ENCODE data around the gene RNF150. TPM values are rescaled to one million over a fixed set of nuclear protein-coding genes. Genes with fewer than 3 reads are reported as not detected.
"Not testable (repeated sequence)": the region's sequence is repeated elsewhere in the genome, so short reads cannot be mapped to it uniquely, and the experiment has no call there.

Gene RNF150
- total RNA-seq, 1 donor from 2014 or later: 56.5 TPM

DNA sequence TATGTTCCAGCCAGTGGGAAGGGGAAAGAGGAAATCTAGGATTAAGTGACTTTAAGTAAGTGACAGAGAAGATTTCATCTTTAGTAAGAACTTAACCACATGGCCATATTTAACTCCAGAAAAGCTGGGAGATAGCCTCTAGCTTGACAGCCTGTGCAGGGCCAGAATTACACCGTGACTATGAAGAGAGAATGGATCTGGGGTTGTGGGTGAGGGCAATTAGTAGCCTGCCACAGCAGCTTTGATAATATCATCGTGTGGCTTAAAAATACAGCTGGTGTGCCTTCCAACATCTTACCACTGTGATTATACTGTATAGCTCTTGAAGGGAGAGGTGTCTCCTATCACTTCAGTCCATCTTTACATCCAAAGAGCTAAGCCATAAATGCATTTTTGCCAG is 319.5 kb downstream of the RNF150 start:
- Mint-ChIP-seq H3K27me3 (ENCODE audit: unreplicated experiment) (peaks cover 47% of the 10 kb centered on the region), H3K36me3 (ENCODE audit: unreplicated experiment) (no peaks in the 10 kb centered on the region), H3K4me3 (ENCODE audit: unreplicated experiment) (no peak overlapping the region), H3K27ac (ENCODE audit: unreplicated experiment) (no peak overlapping the region), H3K4me1 (ENCODE audit: unreplicated experiment) (no peaks in the 10 kb centered on the region), H3K9me3 (ENCODE audit: unreplicated experiment) (no peaks in the 10 kb centered on the region)
- no peak for DNase-seq (ENCODE audit: extremely low spot score, unreplicated experiment)
- TF ChIP-seq, protein P1, sequence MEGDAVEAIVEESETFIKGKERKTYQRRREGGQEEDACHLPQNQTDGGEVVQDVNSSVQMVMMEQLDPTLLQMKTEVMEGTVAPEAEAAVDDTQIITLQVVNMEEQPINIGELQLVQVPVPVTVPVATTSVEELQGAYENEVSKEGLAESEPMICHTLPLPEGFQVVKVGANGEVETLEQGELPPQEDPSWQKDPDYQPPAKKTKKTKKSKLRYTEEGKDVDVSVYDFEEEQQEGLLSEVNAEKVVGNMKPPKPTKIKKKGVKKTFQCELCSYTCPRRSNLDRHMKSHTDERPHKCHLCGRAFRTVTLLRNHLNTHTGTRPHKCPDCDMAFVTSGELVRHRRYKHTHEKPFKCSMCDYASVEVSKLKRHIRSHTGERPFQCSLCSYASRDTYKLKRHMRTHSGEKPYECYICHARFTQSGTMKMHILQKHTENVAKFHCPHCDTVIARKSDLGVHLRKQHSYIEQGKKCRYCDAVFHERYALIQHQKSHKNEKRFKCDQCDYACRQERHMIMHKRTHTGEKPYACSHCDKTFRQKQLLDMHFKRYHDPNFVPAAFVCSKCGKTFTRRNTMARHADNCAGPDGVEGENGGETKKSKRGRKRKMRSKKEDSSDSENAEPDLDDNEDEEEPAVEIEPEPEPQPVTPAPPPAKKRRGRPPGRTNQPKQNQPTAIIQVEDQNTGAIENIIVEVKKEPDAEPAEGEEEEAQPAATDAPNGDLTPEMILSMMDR (IDR thresholded peaks at IDR 0.05): no peak

DNA sequence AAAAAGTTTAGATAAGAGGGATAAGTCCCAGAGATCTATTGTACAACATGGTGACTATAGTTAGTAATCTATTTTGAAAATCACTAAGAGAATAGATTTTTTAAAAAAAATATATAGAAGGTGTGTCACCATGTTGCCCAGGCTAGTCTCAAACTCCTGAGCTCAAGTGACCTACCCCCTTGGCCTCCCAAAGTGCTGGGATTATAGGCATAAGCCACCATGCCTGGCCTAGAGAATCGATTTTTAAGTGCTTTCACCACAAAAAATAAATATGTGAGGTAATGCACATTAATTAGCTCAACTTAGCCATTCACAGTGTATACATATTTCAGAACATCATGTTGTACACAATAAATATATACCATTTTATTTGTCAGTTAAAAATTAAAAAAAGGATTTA is 320.4 kb downstream of the RNF150 start:
- Mint-ChIP-seq H3K27me3 (ENCODE audit: unreplicated experiment) (peaks cover 47% of the 10 kb centered on the region), H3K4me1 (ENCODE audit: unreplicated experiment) (peaks cover 1% of the 10 kb centered on the region), H3K9me3 (ENCODE audit: unreplicated experiment) (no peaks in the 10 kb centered on the region), H3K36me3 (ENCODE audit: unreplicated experiment) (no peaks in the 10 kb centered on the region), H3K27ac (ENCODE audit: unreplicated experiment) (no peak overlapping the region), H3K4me3 (ENCODE audit: unreplicated experiment) (no peak overlapping the region)
- TF ChIP-seq, protein P1 (IDR thresholded peaks at IDR 0.05): no peak
- no peak for DNase-seq (ENCODE audit: extremely low spot score, unreplicated experiment)

DNA sequence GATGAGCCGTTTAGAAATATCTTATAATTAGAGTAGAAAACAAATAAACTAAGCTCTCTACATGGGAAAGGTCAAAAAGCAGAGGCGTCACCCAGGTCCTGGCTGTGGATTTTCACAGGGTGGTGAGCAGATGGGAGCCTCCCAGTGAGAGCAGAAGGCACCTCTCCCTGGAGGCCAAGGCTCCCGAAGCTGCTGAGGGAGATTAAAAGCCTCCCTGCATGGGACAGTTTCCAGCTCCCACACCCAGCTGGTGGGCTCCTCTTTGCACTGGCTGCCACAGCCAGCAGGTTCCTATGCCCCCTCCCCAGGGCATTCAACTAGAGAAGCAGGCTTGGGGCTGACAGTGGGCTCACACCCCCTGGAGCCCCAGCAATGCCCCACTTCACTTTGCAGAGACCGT is 321.8 kb downstream of the RNF150 start:
- Mint-ChIP-seq H3K27me3 (ENCODE audit: unreplicated experiment) (peaks cover 47% of the 10 kb centered on the region), H3K9me3 (ENCODE audit: unreplicated experiment) (no peaks in the 10 kb centered on the region), H3K36me3 (ENCODE audit: unreplicated experiment) (no peaks in the 10 kb centered on the region), H3K4me1 (ENCODE audit: unreplicated experiment) (peaks cover 5% of the 10 kb centered on the region), H3K4me3 (ENCODE audit: unreplicated experiment) (no peak overlapping the region), H3K27ac (ENCODE audit: unreplicated experiment) (no peak overlapping the region)
- no peak for DNase-seq (ENCODE audit: extremely low spot score, unreplicated experiment)
- TF ChIP-seq, protein P1 (IDR thresholded peaks at IDR 0.05): no peak

DNA sequence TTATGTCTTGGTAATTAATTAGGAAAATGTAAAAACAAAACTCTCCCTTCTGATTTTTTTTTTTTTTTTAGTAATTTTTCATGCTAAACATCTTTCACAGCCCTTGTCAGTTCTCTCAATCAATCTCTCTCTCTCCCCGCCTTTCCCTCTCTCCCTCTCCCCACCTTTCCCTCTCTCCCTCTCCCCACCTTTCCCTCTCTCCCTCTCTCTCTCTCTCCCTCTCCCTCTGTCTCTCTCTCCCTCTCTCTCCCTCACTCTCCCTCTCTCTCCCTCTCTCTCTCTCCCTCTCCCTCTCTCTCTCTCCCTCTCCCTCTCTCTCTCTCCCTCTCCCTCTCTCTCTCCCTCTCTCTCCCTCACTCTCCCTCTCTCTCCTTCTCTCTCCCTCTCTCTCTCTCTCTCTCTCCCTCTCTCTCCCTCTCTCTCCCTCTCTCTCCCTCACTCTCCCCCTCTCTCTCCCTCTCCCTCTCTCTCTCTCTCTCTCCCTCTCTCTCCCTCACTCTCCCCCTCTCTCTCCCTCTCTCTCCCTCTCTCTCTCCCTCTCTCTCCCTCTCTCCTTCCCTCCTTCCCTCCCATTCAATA is 322.6 kb downstream of the RNF150 start:
- not testable (repeated sequence) for DNase-seq (ENCODE audit: extremely low spot score, unreplicated experiment); H3K4me1 Mint-ChIP-seq (ENCODE audit: unreplicated experiment); H3K36me3 Mint-ChIP-seq (ENCODE audit: unreplicated experiment); H3K27ac Mint-ChIP-seq (ENCODE audit: unreplicated experiment); H3K4me3 Mint-ChIP-seq (ENCODE audit: unreplicated experiment); H3K9me3 Mint-ChIP-seq (ENCODE audit: unreplicated experiment)
- H3K27me3 Mint-ChIP-seq (ENCODE audit: unreplicated experiment): peaks cover 47% of the 10 kb centered on the region

Other genes with a start within 250 kb of the RNF150 start
- gene ZNF330, start 87.4 kb upstream of the RNF150 start, total RNA-seq: 26.6 and 30.1 TPM in 2 replicates

All from osteocyte (in vitro differentiated cells).